NB4 (cell line): ENCODE data around the gene DSCAML1.

Experiments
- DNase-seq: peaks from one replicate; pipeline ENCODE4 v3.0.0; 2010; ENCODE audit warnings: low read depth
- H3K4me3 ChIP-seq: one replicate; pipeline ENCODE4 v1.5.1; 2011; ENCODE audit warnings: mild to moderate bottlenecking, low read depth, low read length, moderate library complexity
- CTCF ChIP-seq: IDR thresholded peaks from one replicate; pipeline ENCODE4 v1.5.1; 2012; ENCODE audit warnings: low read depth, low read length
- MAX ChIP-seq: IDR thresholded peaks from 2 replicates; pipeline ENCODE4 v1.6.1; 2011; ENCODE audit warnings: low read depth, low read length
- MYC ChIP-seq: IDR thresholded peaks from 2 replicates; pipeline ENCODE4 v1.6.1; 2011; ENCODE audit warnings: low read depth, low read length
- POLR2A ChIP-seq: IDR thresholded peaks from 2 replicates; pipeline ENCODE4 v1.6.1; 2011; ENCODE audit warnings: mild to moderate bottlenecking; ENCODE audit not compliant: insufficient read length; ENCODE audit errors: extremely low read depth

Gene DSCAML1

GRCh38 chr11:117538263-117539135, 258.5 kb downstream of the DSCAML1 start:
- no peak overlapping the region for H3K4me3 ChIP-seq
- no peak for TF ChIP-seq MAX
- no peak for TF ChIP-seq POLR2A
- TF ChIP-seq MYC: no peak
- TF ChIP-seq CTCF: no peak
- DNase-seq: no peak

GRCh38 chr11:117535850-117536411, 261.1 kb downstream of the DSCAML1 start:
- no peak for DNase-seq
- no peak overlapping the region for H3K4me3 ChIP-seq
- TF ChIP-seq POLR2A (no peak), CTCF (no peak), MYC (no peak), MAX (no peak)

GRCh38 chr11:117535201-117535849, 261.7 kb downstream of the DSCAML1 start:
- no peak for TF ChIP-seq MYC
- no peak for TF ChIP-seq POLR2A
- TF ChIP-seq MAX: no peak
- TF ChIP-seq CTCF: no peak
- peak; percentile 37 for DNase-seq
- no peak overlapping the region for H3K4me3 ChIP-seq

- TF ChIP-seq POLR2A: no peak
- no peak for TF ChIP-seq MAX
- TF ChIP-seq CTCF: no peak
- TF ChIP-seq MYC: no peak
- H3K4me3 ChIP-seq: no peak overlapping the region
- no peak for DNase-seq
Measured at GRCh38 chr11:117532568-117532967, 264.4 kb downstream of the DSCAML1 start.

- no peak for DNase-seq
- TF ChIP-seq CTCF (no peak), POLR2A (no peak), MAX (no peak), MYC (no peak)
Measured at GRCh38 chr11:117529816-117530215, 267.2 kb downstream of the DSCAML1 start.

More at GRCh38 chr11:117529816-117530215, 267.2 kb downstream of the DSCAML1 start:
- H3K4me3 ChIP-seq: no peak overlapping the region
